ENCODE data around the gene SPIRE1. TPM values are rescaled to one million over a fixed set of nuclear protein-coding genes. Genes with fewer than 3 reads are reported as not detected.

SPIRE1 gene
- total RNA-seq, 4 donors from 2014 or later = 25.3 to 39.5 (median 30.6) TPM

DNA sequence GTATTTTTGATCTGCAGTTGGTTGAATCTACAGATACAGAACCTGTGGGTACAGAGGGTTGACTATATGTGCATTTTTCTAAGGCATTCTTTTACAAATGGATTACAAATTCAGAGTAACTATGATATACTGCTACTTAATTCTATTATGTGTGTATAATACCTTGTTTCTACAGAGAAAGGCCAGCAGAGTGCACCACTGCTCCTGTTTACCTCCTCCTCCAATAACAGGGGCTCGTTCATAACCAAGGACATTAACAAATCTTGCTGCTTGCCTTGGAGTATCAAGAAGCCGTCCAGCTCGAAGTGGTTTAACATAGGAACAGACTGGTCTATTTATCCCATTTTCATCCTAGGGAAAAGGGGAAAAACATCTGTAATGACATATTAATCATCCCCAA lies 28.2 kb upstream of the SPIRE1 start:
- no peaks in the 10 kb centered on the region for H3K9me3 ChIP-seq

DNA sequence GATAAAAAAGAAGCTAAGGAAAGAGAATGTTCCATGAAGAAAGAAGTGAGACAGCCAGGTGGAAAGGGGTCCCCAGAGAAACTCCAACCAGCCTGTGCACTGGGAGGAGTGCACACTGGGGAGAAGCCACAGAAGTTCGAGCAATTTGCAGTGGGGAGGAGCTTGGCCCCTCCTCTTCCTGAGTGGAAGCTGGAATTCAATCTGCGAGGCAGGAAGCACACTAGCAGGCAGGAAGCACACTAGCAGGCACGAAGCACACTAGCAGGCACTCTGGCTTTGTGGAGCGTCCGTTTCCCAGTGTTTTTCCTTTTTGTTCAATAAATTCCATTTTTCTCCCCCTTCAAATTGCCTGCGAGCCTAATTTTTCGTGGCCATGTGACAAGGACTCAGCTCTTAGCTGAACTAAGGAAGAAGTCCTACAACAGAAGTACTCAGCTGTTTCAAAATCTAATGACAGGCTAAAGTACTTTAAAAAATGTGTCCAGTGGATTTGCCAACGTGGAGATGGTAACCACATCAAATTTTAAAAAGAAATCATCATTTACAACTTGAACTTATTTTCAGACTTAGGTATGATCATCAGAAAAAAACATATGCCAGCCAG lies 21.4 kb upstream of the SPIRE1 start:
- WGBS, 2 donors = 48 to 53% methylated on average over 8 of the region's 8 CpGs
- DNase-seq = peak; percentile 29 to 44
- TF ChIP-seq POLR2A (IDR thresholded peaks at IDR 0.05) = peak in 1 of 2 donors; percentile 58
- TF ChIP-seq, protein P1, sequence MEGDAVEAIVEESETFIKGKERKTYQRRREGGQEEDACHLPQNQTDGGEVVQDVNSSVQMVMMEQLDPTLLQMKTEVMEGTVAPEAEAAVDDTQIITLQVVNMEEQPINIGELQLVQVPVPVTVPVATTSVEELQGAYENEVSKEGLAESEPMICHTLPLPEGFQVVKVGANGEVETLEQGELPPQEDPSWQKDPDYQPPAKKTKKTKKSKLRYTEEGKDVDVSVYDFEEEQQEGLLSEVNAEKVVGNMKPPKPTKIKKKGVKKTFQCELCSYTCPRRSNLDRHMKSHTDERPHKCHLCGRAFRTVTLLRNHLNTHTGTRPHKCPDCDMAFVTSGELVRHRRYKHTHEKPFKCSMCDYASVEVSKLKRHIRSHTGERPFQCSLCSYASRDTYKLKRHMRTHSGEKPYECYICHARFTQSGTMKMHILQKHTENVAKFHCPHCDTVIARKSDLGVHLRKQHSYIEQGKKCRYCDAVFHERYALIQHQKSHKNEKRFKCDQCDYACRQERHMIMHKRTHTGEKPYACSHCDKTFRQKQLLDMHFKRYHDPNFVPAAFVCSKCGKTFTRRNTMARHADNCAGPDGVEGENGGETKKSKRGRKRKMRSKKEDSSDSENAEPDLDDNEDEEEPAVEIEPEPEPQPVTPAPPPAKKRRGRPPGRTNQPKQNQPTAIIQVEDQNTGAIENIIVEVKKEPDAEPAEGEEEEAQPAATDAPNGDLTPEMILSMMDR (IDR thresholded peaks at IDR 0.05) = no peak
- Histone ChIP-seq H3K4me3 (replicated peaks in 1 of 3) (no peak overlapping the region), H3K4me1 (no peaks in the 10 kb centered on the region), H3K27ac (peak overlapping the region; percentile 64 to 67 (median 66)), H3K27me3 (no peaks in the 10 kb centered on the region), H3K36me3 (peaks cover 3% of the 10 kb centered on the region in 2 donors), H3K9me3 (no peaks in the 10 kb centered on the region)
- intact Hi-C loops (cut with DNase I) = no loop called here

More for the DNA sequence above, 28.2 kb upstream of the SPIRE1 start:
- no peak for TF ChIP-seq POLR2A (IDR thresholded peaks at IDR 0.05)
- TF ChIP-seq, protein P1 (IDR thresholded peaks at IDR 0.05) = no peak
- Histone ChIP-seq H3K36me3 (peaks cover 0 to 2% of the 10 kb centered on the region in 2 donors), H3K27ac (no peak overlapping the region), H3K27me3 (no peaks in the 10 kb centered on the region), H3K4me1 (no peaks in the 10 kb centered on the region), H3K4me3 (replicated peaks in 1 of 3) (no peak overlapping the region)
- WGBS, 2 donors = 81 to 87% methylated on average over 3 of the region's 3 CpGs
- no peak for DNase-seq
- intact Hi-C loops (cut with DNase I) = no loop called here

DNA sequence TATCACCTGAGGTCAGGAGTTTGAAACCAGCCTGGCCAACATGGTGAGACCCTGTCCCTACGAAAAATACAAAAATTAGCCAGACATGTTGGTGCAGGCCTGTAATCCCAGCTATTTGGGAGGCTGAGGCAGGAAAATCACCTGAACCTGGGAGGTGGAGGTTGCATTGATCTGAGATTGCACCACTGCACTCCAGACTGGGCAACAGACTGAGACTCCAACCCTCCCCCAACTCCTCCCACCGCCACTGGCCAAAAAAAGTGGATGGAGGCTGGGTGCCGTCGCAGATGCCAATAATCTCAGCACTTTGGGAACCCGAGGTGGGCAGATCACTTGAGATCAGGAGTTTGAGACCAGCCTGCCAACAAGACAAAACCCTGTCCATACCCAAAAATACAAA lies 10.1 kb upstream of the SPIRE1 start:
- Histone ChIP-seq H3K27me3 (no peaks in the 10 kb centered on the region), H3K36me3 (no peaks in the 10 kb centered on the region), H3K27ac (no peak overlapping the region), H3K9me3 (no peaks in the 10 kb centered on the region), H3K4me3 (replicated peaks in 1 of 3) (no peak overlapping the region), H3K4me1 (no peaks in the 10 kb centered on the region)
- TF ChIP-seq, protein P1 (IDR thresholded peaks at IDR 0.05) = no peak
- no peak for TF ChIP-seq POLR2A (IDR thresholded peaks at IDR 0.05)
- no peak for DNase-seq
- WGBS, 2 donors = 93 to 97% methylated on average over 5 of the region's 5 CpGs
- intact Hi-C loops (cut with DNase I) = no loop called here

DNA sequence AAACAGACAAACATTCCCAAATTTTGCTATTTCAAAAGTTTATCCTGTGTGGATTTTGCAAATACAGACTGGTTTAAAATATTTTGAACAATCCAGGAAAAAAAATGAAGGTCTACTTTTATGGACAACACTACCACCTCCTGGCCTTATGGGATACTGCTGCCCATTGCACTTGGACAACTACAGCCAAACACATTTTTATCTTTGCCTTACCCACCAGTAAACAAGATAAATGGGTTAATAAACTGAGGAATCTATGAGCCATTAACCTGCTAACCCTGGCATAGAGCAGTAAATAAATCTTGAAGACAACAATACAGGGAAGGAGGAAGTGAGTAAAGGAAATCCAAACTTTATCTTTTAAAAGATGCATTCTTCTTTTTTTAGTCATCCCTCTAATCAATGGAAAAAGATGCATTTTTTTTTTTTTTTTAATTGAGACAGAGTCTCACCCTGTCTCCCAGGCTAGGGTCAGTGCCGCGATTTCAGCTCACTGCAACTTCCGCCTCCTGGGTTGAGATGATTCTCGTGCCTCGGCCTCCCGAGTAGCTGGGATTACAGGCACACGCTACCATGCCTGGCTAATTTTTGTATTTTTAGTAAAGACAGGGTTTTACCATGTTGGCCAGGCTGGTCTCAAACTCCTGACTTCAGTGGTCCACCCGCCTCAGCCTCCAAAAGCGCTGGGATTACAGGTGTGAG lies 2.1 kb upstream of the SPIRE1 start:
- peaks cover 0 to 5% of the 10 kb centered on the region in 2 donors for H3K4me1 ChIP-seq
- 80 to 85% methylated on average over 9 of the region's 9 CpGs for WGBS, 2 donors
- no peaks in the 10 kb centered on the region for H3K27me3 ChIP-seq
- DNase-seq = peak; percentile 52 to 56
- H3K9me3 ChIP-seq = no peaks in the 10 kb centered on the region
- no peaks in the 10 kb centered on the region for H3K36me3 ChIP-seq
- TF ChIP-seq, protein P1 (IDR thresholded peaks at IDR 0.05) = peak; percentile 69 to 95 (median 87)
- no peak for TF ChIP-seq POLR2A (IDR thresholded peaks at IDR 0.05)
- no peak overlapping the region for H3K27ac ChIP-seq
- intact Hi-C loops (cut with DNase I) = loop anchor here (2.0 to 5.0 kb wide), 2 partner anchors 123 to 267 kb away; no protein-coding TSS in a partner anchor
- H3K4me3 ChIP-seq (replicated peaks in 1 of 3) = no peak overlapping the region
